CD14-positive monocyte (primary cell): Measurements from ENCODE around the gene MAPK4. TPM values are rescaled to one million over a fixed set of nuclear protein-coding genes. Genes with fewer than 3 reads are reported as not detected.
"Not testable (repeated sequence)": the region's sequence is repeated elsewhere in the genome, so short reads cannot be mapped to it uniquely, and the experiment has no call there.

Experiments used
- DNase-seq, 3 donors: peaks; one replicate each; pipeline ENCODE4 v3.0.0-alpha.2; 2011 to 2022
- H2AFZ ChIP-seq: 2 replicates; pipeline ENCODE4 v1.6.0; 2012; ENCODE audit warnings: mild to moderate bottlenecking, low read depth, low read length, inconsistent platforms; ENCODE audit not compliant: insufficient read depth, poor library complexity, severe bottlenecking
- H3K27ac ChIP-seq, 2 donors: 1 replicate in 1 of 2; 2 replicates in 1 of 2; pipeline ENCODE4 v1.5.1; 2012 to 2013; ENCODE audit warnings: low read length in 2 of 2, control low read depth in 1 of 2, inconsistent platforms in 1 of 2, low read depth in 1 of 2, mild to moderate bottlenecking in 1 of 2
- H3K27me3 ChIP-seq, 2 donors: one replicate each; pipeline versions ENCODE4 v1.6.0 to v1.6.1; 2011 to 2013; ENCODE audit warnings: low read length in 2 of 2; ENCODE audit not compliant: control insufficient read depth in 2 of 2, insufficient read depth in 2 of 2
- H3K36me3 ChIP-seq, 2 donors: replicated peaks in 1 of 2; 1 replicate in 1 of 2; 2 replicates in 1 of 2; pipeline versions ENCODE4 v1.5.1 to v1.6.1; 2012 to 2013; ENCODE audit warnings: low read length in 2 of 2, control low read depth in 1 of 2, inconsistent platforms in 1 of 2, mild to moderate bottlenecking in 1 of 2; ENCODE audit not compliant: insufficient read depth in 2 of 2, control insufficient read depth in 1 of 2
- H3K4me1 ChIP-seq, 2 donors: 1 replicate in 1 of 2; 2 replicates in 1 of 2; pipeline versions ENCODE4 v1.5.1 to v1.6.1; 2012 to 2013; ENCODE audit warnings: low read length in 2 of 2, control low read depth in 1 of 2, inconsistent platforms in 1 of 2, mild to moderate bottlenecking in 1 of 2, moderate library complexity in 1 of 2; ENCODE audit not compliant: insufficient read depth in 2 of 2, control insufficient read depth in 1 of 2
- H3K4me2 ChIP-seq: replicated peaks from 2 replicates; pipeline ENCODE3; 2012; ENCODE audit warnings: low read length, moderate library complexity, mild to moderate bottlenecking; ENCODE audit not compliant: poor library complexity, severe bottlenecking; ENCODE audit errors: extremely low read depth
- H3K4me3 ChIP-seq, 3 experiments: fragments of 200-600 bp in 1 of 3; sonication (generic) in 1 of 3; replicated peaks in 1 of 3; 1 replicate in 2 of 3; 2 replicates in 1 of 3; pipeline ENCODE4 v1.5.1; 2011 to 2013; ENCODE audit warnings: low read length in 3 of 3, mild to moderate bottlenecking in 3 of 3, control low read depth in 2 of 3, low read depth in 2 of 3, inconsistent platforms in 1 of 3, moderate library complexity in 1 of 3
- H3K79me2 ChIP-seq: 2 replicates; pipeline ENCODE4 v1.6.0; 2012; ENCODE audit warnings: mild to moderate bottlenecking, control low read depth, inconsistent platforms, low read length, moderate library complexity; ENCODE audit not compliant: insufficient read depth
- H3K9ac ChIP-seq: 2 replicates; pipeline ENCODE4 v1.6.0; 2017; ENCODE audit warnings: low read length, mild to moderate bottlenecking; ENCODE audit not compliant: insufficient read depth, poor library complexity, severe bottlenecking
- H3K9me3 ChIP-seq, 2 donors: replicated peaks in 1 of 2; 1 replicate in 1 of 2; 2 replicates in 1 of 2; pipeline versions ENCODE4 v1.5.1 to v1.6.1; 2012 to 2013; ENCODE audit warnings: low read length in 2 of 2, control low read depth in 1 of 2; ENCODE audit not compliant: control insufficient read depth in 1 of 2, insufficient read depth in 1 of 2
- H4K20me1 ChIP-seq: 2 replicates; pipeline ENCODE4 v1.6.0; 2012; ENCODE audit warnings: mild to moderate bottlenecking, low read length, control low read depth, moderate library complexity; ENCODE audit not compliant: insufficient read depth
- H3K27ac Mint-ChIP-seq, 7 donors: one replicate each; pipeline ENCODE4 v1.8.0; 2020; ENCODE audit warnings: mild to moderate bottlenecking in 7 of 7, mixed read lengths in 7 of 7, moderate library complexity in 6 of 7, inconsistent platforms in 2 of 7
- H3K27me3 Mint-ChIP-seq, 3 donors: one replicate each; pipeline ENCODE4 v1.8.0; 2021 to 2022; ENCODE audit warnings: low read depth in 3 of 3, mild to moderate bottlenecking in 3 of 3, mixed read lengths in 3 of 3, moderate library complexity in 3 of 3, inconsistent platforms in 1 of 3
- H3K36me3 Mint-ChIP-seq, 2 donors: one replicate each; pipeline ENCODE4 v1.8.0; 2020; ENCODE audit warnings: mixed read lengths in 2 of 2, inconsistent platforms in 1 of 2, mild to moderate bottlenecking in 1 of 2
- H3K4me1 Mint-ChIP-seq: one replicate; pipeline ENCODE4 v1.8.0; 2020; ENCODE audit warnings: mild to moderate bottlenecking, mixed read lengths
- H3K4me3 Mint-ChIP-seq, 2 donors: one replicate each; pipeline ENCODE4 v1.8.0; 2020; ENCODE audit warnings: mild to moderate bottlenecking in 2 of 2, mixed read lengths in 2 of 2, moderate library complexity in 1 of 2
- H3K9me3 Mint-ChIP-seq, 7 donors: one replicate each; pipeline ENCODE4 v1.8.0; 2020 to 2022; ENCODE audit warnings: mixed read lengths in 7 of 7, mild to moderate bottlenecking in 6 of 7, moderate library complexity in 6 of 7, inconsistent platforms in 2 of 7
- CTCF ChIP-seq: fragments of 200-600 bp; IDR thresholded peaks from one replicate; pipeline ENCODE4 v1.8.0; 2022; ENCODE audit warnings: antibody characterized with exemption, mild to moderate bottlenecking
- WGBS: methylation state at CpG from one replicate; pipeline ENCODE4 v1.1.5; 2013; ENCODE audit warnings: missing lambda C conversion rate; ENCODE audit not compliant: insufficient coverage; 5-methylcytosine and 5-hydroxymethylcytosine counted together
- intact Hi-C, 2 donors: fragments of 100-400 bp; cut with micrococcal nuclease; formaldehyde crosslinking; loops; one replicate each; pipeline versions ENCODE4 v1.15.0 to v1.15.1; 2023
- polyA plus RNA-seq, 3 donors: library from polyadenylated mRNA; depleted of rRNA in 1 of 3; unstranded in 2 of 3; stranded (reverse) in 1 of 3; fragments of 300-500 nt in 2 of 3; fragments of >200 nt in 1 of 3; fragmentation: Illumina TruSeq in 2 of 3; gene quantifications; 1 replicate in 2 of 3; 2 replicates in 1 of 3; pipeline ENCODE4 v1.2.3, GENCODE V29; 2012 to 2021

The MAPK4 gene
- polyA plus RNA-seq, 3 donors: not detected

- H3K9me3 Mint-ChIP-seq, H3K4me1 ChIP-seq, H3K4me2 ChIP-seq, H3K4me1 Mint-ChIP-seq, H3K27ac Mint-ChIP-seq, H2AFZ ChIP-seq, H3K9me3 ChIP-seq, DNase-seq, H3K27me3 ChIP-seq, H3K4me3 Mint-ChIP-seq, H4K20me1 ChIP-seq, H3K9ac ChIP-seq, H3K4me3 ChIP-seq, H3K36me3 ChIP-seq, H3K79me2 ChIP-seq, intact Hi-C loops, H3K27ac ChIP-seq, H3K36me3 Mint-ChIP-seq: not testable (repeated sequence)
- peaks cover 2 to 13% (median 5%) of the 10 kb centered on the region in 3 donors for H3K27me3 Mint-ChIP-seq
- WGBS: 100% methylated on average over 1 of the region's 4 CpGs
Measured at GRCh38 chr18:50544476-50544875, 15.4 kb upstream of the MAPK4 start.

- no peaks in the 10 kb centered on the region for H3K36me3 ChIP-seq
- peaks cover 0 to 6% (median 3%) of the 10 kb centered on the region in 7 donors for H3K9me3 Mint-ChIP-seq
- no peaks in the 10 kb centered on the region for H3K36me3 Mint-ChIP-seq
- H3K4me1 ChIP-seq: no peaks in the 10 kb centered on the region
- no peaks in the 10 kb centered on the region for H3K9me3 ChIP-seq
- H3K27ac ChIP-seq: no peak overlapping the region
- no peaks in the 10 kb centered on the region for H3K79me2 ChIP-seq
- no peak overlapping the region for H3K4me3 Mint-ChIP-seq
- no peak overlapping the region for H3K4me2 ChIP-seq
- DNase-seq: no peak
- no peak for TF ChIP-seq CTCF
- H3K27ac Mint-ChIP-seq: no peak overlapping the region
- H3K4me1 Mint-ChIP-seq: no peaks in the 10 kb centered on the region
- H3K9ac ChIP-seq: no peak overlapping the region
- WGBS: 86% methylated on average over 14 of the region's 19 CpGs
- H3K27me3 ChIP-seq: no peaks in the 10 kb centered on the region
- H3K27me3 Mint-ChIP-seq: peaks cover 1 to 13% (median 5%) of the 10 kb centered on the region in 3 donors
- no peak overlapping the region for H2AFZ ChIP-seq
- no peak overlapping the region for H3K4me3 ChIP-seq
- no peaks in the 10 kb centered on the region for H4K20me1 ChIP-seq
- intact Hi-C loops: no loop called here
Measured at GRCh38 chr18:50545936-50546335, 14.0 kb upstream of the MAPK4 start.
